ENCODE results near the gene SPG21.

The SPG21 gene

GRCh38 chr15:64915518-64916227, 74.0 kb downstream of the SPG21 start:
- no peak for DNase-seq (ENCODE audit: low read depth)
- H3K4me3 ChIP-seq (ENCODE audit: control insufficient read depth, low read depth, low read length) = no peak overlapping the region
- no peak for TF ChIP-seq CTCF (conservative IDR thresholded peaks at IDR 0.05; ENCODE audit: control insufficient read depth, insufficient read depth, low read depth, low read length)
